HEK293T (cell line): ENCODE data around the gene DDX46.

Experiments
- ARNT ChIP-seq: fragments of 450-650 bp; IDR thresholded peaks from 2 replicates; pipeline ENCODE4 v1.6.1; 2017; ENCODE audit warnings: mild to moderate bottlenecking
- FOXM1 ChIP-seq: fragments of 450-650 bp; IDR thresholded peaks from 2 replicates; pipeline ENCODE4 v1.6.1; 2017; ENCODE audit warnings: mild to moderate bottlenecking, borderline replicate concordance
- LEF1 ChIP-seq: fragments of 450-650 bp; IDR thresholded peaks from 2 replicates; pipeline ENCODE4 v1.6.1; 2017; ENCODE audit warnings: mild to moderate bottlenecking, borderline replicate concordance

DNA sequence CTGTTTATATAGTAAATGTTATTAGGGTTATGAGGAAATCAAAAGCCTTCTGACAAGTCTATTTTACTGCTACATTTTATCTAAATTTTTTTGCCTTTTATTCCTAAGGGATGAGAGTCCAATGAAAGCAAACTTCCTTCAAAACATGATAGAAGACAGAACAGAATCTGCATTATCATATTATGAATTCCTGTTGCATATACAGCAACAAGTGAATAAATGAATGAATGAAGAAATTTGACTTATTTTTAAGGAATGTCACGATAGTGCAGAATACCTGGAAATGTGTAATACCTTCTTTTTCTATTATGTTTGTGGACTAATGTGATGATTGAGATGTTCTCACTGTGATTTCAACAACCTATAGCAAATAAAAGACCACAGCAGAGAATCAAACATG lies 33.7 kb upstream of the DDX46 start:
- TF ChIP-seq FOXM1 (no peak), LEF1 (no peak), ARNT (no peak)
